Measurements from ENCODE around the gene PAMR1. TPM values are rescaled to one million over a fixed set of nuclear protein-coding genes. Genes with fewer than 3 reads are reported as not detected.
"Not testable (repeated sequence)": the region's sequence is repeated elsewhere in the genome, so short reads cannot be mapped to it uniquely, and the experiment has no call there.

PAMR1 gene
- total RNA-seq, 1 donor from 2014 or later, result 12.9 TPM

- Histone ChIP-seq H3K36me3 (no peaks in the 10 kb centered on the region), H3K4me1 (peaks cover 12% of the 10 kb centered on the region), H3K9me3 (replicated peaks) (no peaks in the 10 kb centered on the region), H3K27me3 (ENCODE audit: low read depth) (peaks cover 92% of the 10 kb centered on the region), H3K27ac (replicated peaks) (peak overlapping the region; percentile 70), H3K4me3 (peak overlapping the region; percentile 63)
- intact Hi-C loops (cut with micrococcal nuclease), result no loop called here
- DNase-seq, result no peak
- no peak for TF ChIP-seq CTCF (IDR thresholded peaks at IDR 0.05; ENCODE audit: borderline replicate concordance)
Measured at GRCh38 chr11:35523331-35523768, 2.1 kb downstream of the PAMR1 start.

- H3K4me1 ChIP-seq, result peaks cover 12% of the 10 kb centered on the region
- H3K9me3 ChIP-seq (replicated peaks); intact Hi-C loops (cut with micrococcal nuclease); H3K36me3 ChIP-seq; H3K4me3 ChIP-seq; DNase-seq; H3K27ac ChIP-seq (replicated peaks): not testable (repeated sequence)
- peaks cover 92% of the 10 kb centered on the region for H3K27me3 ChIP-seq (ENCODE audit: low read depth)
Measured at GRCh38 chr11:35522091-35522490, 3.3 kb downstream of the PAMR1 start.

GRCh38 chr11:35520376-35520775, 5.0 kb downstream of the PAMR1 start:
- Histone ChIP-seq H3K4me1 (peaks cover 5% of the 10 kb centered on the region), H3K27me3 (ENCODE audit: low read depth) (peaks cover 89% of the 10 kb centered on the region), H3K36me3 (no peaks in the 10 kb centered on the region), H3K4me3 (no peak overlapping the region), H3K27ac (replicated peaks) (no peak overlapping the region), H3K9me3 (replicated peaks) (no peaks in the 10 kb centered on the region)
- intact Hi-C loops (cut with micrococcal nuclease), result no loop called here
- no peak for TF ChIP-seq CTCF (IDR thresholded peaks at IDR 0.05; ENCODE audit: borderline replicate concordance)
- DNase-seq, result no peak

GRCh38 chr11:35518766-35519165, 6.7 kb downstream of the PAMR1 start:
- Histone ChIP-seq H3K36me3 (no peaks in the 10 kb centered on the region), H3K27me3 (ENCODE audit: low read depth) (peaks cover 88% of the 10 kb centered on the region), H3K4me1 (peaks cover 2% of the 10 kb centered on the region), H3K9me3 (replicated peaks) (no peaks in the 10 kb centered on the region), H3K4me3 (no peak overlapping the region), H3K27ac (replicated peaks) (no peak overlapping the region)
- intact Hi-C loops (cut with micrococcal nuclease), result no loop called here
- TF ChIP-seq CTCF (IDR thresholded peaks at IDR 0.05; ENCODE audit: borderline replicate concordance), result no peak
- no peak for DNase-seq

- H3K27me3 ChIP-seq (ENCODE audit: low read depth), result peaks cover 88% of the 10 kb centered on the region
- no peak overlapping the region for H3K4me3 ChIP-seq
- no peaks in the 10 kb centered on the region for H3K36me3 ChIP-seq
- H3K27ac ChIP-seq (replicated peaks), result no peak overlapping the region
- no peaks in the 10 kb centered on the region for H3K4me1 ChIP-seq
- no peak for DNase-seq
- no peaks in the 10 kb centered on the region for H3K9me3 ChIP-seq (replicated peaks)
- intact Hi-C loops (cut with micrococcal nuclease), result no loop called here
- no peak for TF ChIP-seq CTCF (IDR thresholded peaks at IDR 0.05; ENCODE audit: borderline replicate concordance)
Measured at GRCh38 chr11:35517481-35517880, 7.9 kb downstream of the PAMR1 start.

GRCh38 chr11:35516403-35516802, 9.0 kb downstream of the PAMR1 start:
- H3K4me3 ChIP-seq, result no peak overlapping the region
- no peak for TF ChIP-seq CTCF (IDR thresholded peaks at IDR 0.05; ENCODE audit: borderline replicate concordance)
- intact Hi-C loops (cut with micrococcal nuclease), result no loop called here
- peaks cover 87% of the 10 kb centered on the region for H3K27me3 ChIP-seq (ENCODE audit: low read depth)
- DNase-seq, result no peak
- no peak overlapping the region for H3K27ac ChIP-seq (replicated peaks)
- H3K4me1 ChIP-seq, result no peaks in the 10 kb centered on the region
- H3K9me3 ChIP-seq (replicated peaks), result no peaks in the 10 kb centered on the region
- no peaks in the 10 kb centered on the region for H3K36me3 ChIP-seq

Data from left ventricle myocardium inferior (tissue), 1 donor.